A673 (cell line): ENCODE data around the gene PEX5.

Experiments used
- EZH2 ChIP-seq: fragments of 200-600 bp; sonication (generic); IDR thresholded peaks from 2 replicates; pipeline ENCODE4 v1.6.1; 2017; ENCODE audit warnings: borderline replicate concordance, low read depth, mild to moderate bottlenecking, mixed read lengths, antibody characterized with exemption, low read length; ENCODE audit not compliant: poor library complexity, severe bottlenecking
- TF ChIP-seq, protein P1 (sequence below): fragments of 300-800, 200-600 bp; sonication (generic); conservative IDR thresholded peaks from 2 replicates; pipeline ENCODE4 v1.5.1; 2017; ENCODE audit warnings: low read depth, mild to moderate bottlenecking, antibody characterized with exemption, low read length, moderate library complexity, mixed read lengths

DNA sequence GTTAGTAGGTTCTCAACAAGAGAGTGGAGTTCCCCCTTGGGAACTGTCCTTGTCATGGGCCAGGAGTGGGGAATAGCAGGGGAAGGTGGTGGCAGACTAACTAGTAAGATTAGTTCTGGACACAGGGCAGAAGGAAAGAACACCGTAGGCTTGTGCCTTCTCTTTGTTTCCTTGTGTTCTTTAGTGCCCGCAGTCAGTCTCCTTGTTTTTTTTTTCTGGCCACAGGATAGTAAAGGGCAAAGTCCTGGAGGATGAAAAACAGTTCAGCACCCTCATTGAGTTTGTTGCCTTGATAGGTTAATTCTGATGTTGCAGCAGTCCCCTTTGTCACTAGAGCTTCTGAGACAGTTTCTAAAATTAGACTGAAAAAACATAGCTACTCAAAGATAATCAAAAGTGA lies 8.4 kb downstream of the PEX5 start:
- TF ChIP-seq, protein P1, sequence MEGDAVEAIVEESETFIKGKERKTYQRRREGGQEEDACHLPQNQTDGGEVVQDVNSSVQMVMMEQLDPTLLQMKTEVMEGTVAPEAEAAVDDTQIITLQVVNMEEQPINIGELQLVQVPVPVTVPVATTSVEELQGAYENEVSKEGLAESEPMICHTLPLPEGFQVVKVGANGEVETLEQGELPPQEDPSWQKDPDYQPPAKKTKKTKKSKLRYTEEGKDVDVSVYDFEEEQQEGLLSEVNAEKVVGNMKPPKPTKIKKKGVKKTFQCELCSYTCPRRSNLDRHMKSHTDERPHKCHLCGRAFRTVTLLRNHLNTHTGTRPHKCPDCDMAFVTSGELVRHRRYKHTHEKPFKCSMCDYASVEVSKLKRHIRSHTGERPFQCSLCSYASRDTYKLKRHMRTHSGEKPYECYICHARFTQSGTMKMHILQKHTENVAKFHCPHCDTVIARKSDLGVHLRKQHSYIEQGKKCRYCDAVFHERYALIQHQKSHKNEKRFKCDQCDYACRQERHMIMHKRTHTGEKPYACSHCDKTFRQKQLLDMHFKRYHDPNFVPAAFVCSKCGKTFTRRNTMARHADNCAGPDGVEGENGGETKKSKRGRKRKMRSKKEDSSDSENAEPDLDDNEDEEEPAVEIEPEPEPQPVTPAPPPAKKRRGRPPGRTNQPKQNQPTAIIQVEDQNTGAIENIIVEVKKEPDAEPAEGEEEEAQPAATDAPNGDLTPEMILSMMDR, result no peak
- no peak for TF ChIP-seq EZH2
